Stimulated activated CD8-positive, alpha-beta memory T cell treated with anti-CD3 and anti-CD28 coated beads, Interleukin-15, amount 100 ng/mL, for 48 hours (primary cell): ENCODE results near the gene GPR18.

Experiments used
- DNase-seq, 2 donors: peaks; one replicate each; pipeline ENCODE4 v3.0.0-alpha.2; 2020; ENCODE audit warnings: low read depth in 2 of 2

Gene GPR18

GRCh38 chr13:99258210-99258860 is at the start of gene GPR18:
TSS of gene GPR18 (minus strand) at chr13:99258379. CDS start at chr13:99255872, 2,507 bp downstream.
- no peak for DNase-seq

DNA sequence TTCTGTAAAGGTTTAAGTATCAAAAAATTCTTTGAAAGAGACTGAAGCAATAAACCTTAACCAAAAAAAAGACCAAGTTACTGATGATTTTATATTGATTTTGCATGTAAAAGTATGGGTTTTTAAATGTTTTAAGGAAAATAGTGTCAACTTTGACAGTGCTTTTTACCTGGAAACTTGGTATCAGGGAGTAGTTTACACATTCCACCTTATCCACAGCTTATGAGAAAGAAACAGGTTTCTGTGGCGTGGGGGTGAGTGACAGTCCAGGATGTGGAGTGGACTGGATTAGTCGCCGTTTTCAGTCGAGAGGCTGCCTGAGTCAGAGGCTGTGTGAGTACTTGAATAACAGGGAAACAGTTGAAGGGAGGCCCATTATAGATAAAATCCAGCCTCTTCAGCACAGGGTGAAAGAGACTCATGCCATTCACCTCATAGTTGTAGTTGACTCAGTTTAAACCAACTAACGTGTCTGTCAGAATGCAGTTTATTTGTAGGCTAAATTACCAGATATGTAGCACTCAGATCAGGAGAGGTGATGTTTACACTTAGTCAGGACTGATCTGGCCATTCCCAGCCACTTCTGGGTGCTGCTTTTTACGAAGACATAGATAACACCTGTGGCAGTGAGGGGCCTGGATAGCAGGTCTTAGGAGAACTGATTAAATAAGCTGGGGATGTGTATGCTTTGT is 49.6 kb upstream of the GPR18 start:
- DNase-seq: peak; percentile 66 to 79

DNA sequence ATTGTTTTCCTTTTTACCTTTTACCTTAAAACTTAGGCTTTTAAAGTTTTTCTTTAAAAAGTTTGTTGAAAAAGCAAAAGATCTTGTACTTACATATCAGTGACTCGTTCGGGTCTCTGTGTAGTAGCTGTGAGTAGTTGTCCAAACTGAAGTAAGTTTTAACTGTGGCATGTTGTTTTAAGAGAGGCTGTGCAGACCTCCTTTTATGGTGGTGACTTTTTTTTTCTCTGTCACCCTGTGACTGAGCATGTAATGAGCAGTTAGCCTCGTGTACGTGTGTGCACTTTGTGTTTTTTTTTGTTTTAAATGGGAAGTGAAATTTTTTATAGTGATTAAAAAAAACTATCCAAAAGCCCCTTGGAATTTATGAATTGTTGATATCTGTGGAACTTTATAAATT is 49.1 kb upstream of the GPR18 start, which contains the start of gene GPR183:
TSS of gene GPR183 (minus strand) at position 153 of the 400 bp plus-strand sequence. CDS start 11,254 bp downstream, outside the sequence.
- no peak for DNase-seq

GRCh38 chr13:99305566-99305965 is 47.4 kb upstream of the GPR18 start:
- DNase-seq: no peak

DNA sequence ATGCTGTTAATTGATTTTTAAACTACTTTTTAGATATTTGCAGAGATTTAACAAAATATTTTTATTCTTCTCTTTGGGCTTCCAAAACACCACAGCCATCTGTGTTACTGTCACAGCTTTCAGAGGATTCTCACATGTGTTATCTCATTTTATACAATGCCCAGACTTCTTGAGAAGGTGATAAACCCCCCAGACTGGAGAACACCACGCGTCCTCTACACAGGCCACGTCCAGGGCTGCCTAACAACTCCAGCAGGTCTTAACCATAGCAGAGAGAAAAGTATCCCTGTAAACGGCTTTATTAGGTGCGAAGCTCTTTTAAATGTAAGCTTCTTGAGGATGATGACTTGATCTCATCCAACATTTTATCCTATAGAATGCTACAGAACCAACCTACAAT is 47.0 kb upstream of the GPR18 start:
- DNase-seq: no peak

DNA sequence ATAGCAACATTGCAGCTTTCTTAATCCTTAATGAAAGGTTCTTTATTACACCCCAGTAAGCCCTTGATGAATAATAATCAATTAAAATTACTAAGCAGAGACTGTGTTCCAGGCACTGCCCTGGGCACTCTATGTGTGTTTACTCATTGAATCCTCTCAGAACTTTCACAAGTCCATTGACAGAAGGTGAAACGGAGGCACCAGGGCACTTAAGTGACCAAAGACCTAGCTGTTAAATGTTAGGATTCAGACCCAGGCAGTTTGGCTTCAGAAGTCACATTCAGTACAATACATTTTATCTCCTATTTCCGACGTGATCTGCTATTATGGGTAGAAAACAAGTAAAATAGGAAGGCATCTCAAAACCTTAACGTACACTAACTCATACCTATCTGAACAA is 46.4 kb upstream of the GPR18 start:
- DNase-seq: no peak

- peak in 1 of 2 donors; percentile 41 for DNase-seq
Measured at GRCh38 chr13:99303863-99304521, 45.8 kb upstream of the GPR18 start.

DNA sequence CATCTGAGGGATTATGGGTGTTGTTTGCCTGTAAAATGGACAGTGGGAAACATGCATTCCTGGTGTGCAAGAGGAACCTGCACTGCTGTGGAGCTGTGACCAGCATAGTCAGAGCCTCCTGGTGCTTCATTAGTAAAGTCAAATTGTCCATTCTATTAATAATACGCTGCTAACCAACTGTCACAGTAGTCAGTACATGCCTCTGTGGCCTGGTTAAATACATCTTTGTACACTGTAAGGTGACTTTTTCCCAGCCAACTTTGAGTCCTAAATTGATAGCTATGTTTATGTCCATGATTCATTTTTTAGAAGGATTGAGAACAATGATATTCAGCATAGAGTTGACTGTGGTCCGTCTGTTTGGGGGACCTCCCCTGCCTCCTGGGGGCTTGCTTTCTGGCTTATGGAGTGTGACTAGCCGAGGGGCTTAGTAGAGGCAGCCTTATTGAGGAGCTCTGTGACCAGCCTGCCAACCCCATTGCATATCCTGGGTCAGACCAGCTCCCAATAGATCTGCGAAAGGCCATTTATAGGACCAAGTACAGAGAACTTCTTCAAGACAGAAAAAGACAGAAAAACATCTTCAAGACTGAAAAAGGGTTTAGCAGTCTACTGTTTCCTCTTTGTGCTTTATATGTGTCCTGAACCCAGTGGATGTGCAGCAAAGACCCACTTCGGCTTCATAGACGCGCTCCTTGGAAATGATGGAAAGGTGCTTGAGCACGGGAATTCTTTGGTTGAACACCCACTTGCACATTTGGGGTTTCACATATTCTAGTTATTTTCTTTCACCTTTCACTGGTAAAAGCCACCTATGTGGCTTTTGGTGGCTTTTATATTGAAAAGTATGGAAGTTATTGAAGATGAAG is 44.7 kb upstream of the GPR18 start:
- no peak for DNase-seq

DNA sequence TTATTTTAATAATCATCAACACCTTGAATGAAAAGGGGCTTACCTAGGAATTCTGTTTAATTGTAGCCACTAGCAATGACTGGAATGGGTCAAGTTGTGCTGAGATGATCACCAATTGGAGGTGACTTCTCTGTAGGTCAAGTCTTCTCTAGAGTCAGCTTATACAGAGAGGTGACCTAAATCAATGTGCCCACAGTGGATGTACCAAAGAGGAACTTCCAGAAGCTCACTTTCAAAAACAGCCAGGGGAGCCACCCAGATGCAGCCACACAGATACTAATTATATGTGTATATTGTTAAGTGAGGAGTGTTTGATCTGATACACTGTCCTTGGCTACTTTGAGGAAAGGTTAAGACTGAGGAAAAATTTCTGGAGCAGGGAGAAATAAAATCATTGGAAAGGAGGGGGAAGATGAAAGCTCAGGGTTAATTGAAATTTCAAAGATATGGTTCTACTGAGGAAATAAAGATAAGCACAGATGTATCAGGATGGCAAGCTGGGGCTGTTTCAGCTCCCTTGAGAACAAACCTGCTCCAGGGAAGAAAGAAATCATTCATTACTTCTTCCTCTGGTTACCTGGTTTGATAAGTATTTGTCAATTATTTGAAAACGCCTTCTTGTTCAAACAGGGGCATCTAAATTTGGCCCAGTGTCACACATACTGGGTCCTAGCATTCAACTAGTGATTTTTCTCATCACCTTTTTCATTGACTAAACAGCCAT is 43.9 kb upstream of the GPR18 start:
- DNase-seq: no peak

DNA sequence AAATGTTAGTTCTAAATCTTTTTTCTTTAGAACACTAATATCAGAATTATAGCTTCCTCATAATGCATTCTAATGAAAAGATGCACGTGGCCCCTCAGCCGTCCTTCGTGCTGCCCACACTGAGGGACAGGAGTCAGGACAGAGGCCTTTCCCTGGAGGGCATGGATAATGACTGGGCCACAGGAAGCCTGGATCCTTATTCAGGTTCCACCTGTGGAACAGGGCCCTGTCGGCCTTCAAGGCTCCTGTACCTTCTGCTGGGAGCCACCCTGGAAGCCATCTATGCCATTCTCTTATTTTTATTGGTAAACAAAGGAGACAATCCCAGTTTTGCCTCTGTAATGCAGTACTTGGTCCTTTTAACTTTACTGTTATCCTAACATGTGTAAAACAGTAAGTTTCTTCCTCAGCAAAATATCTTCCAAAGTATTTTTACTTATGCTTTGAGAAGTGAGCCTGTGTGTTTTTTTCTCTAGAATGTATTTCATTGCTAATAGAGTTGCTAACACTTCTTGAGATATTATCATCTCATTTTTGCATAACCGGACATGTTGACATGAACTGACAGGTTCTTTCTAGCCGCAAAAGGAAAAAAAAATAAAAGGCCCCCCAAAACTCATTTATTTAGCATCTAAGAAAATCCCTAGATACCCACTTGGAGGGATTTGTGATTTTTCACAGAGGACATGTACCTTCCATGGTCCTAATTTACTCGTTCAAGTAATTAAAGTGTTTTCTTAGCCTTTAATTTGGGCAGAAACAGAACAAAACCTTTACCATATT is 43.1 kb upstream of the GPR18 start:
- DNase-seq: no peak

GRCh38 chr13:99299920-99300341 is 41.8 kb upstream of the GPR18 start:
- no peak for DNase-seq

- DNase-seq: no peak
Measured at GRCh38 chr13:99299256-99299919, 41.2 kb upstream of the GPR18 start.

DNA sequence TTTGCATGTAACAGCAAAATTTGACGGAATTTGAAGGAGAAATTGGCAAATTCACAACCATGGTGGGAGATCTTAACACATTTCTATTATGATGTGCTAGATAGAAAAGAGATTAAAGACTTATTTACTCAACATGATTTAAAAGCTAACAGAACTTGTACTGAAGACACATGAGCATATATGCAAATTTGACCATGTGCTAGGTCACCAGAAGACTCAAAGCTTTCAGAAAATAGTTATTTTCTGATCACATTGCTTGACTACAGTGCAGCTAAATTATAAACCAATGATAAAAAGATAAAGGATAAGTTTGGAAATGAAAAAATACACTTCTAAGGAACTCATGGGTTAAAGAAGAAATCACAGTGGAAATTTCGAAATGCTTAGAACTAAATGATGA is 39.9 kb upstream of the GPR18 start:
- no peak for DNase-seq

- no peak for DNase-seq
Measured at GRCh38 chr13:99297331-99297730, 39.2 kb upstream of the GPR18 start.

DNA sequence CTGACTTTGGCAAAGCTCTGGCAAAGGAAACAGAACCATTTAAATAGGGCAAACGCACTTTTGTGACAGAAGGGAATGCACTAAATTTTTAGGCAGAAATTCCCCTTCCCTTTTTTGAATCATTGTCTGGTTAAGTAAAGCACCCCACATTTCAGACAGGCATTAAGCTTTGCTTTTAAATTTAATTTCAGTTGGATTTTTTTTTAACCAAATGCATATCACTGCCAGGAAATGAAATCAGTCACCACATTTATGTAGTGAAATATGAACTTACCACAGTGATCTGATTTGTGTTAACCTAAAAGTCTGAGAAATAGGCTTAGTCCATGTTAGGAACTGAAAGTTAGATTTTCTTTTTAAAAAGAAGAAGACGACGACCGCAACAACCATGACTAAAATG is 38.2 kb upstream of the GPR18 start:
- DNase-seq: no peak

GRCh38 chr13:99295488-99296252 is 37.5 kb upstream of the GPR18 start:
- DNase-seq: no peak

DNA sequence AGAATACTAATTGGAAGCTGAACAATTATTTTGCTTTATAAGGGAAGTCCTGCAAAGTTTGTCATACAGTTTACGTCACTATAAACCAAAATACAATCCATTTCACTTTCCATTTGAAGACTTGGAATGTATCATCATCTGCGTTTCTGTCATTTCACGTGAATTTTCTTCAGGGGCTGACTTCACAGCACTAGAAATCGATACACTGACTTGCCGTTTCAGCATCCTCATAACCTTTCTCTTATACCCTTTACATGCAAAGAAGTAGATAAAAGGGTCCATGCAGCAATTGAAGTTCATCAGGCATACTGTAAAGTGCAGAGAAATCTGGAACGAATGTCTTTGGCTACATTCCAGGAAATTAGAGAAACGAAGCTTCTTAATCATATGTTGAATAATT is 36.8 kb upstream of the GPR18 start:
- DNase-seq: no peak

DNA sequence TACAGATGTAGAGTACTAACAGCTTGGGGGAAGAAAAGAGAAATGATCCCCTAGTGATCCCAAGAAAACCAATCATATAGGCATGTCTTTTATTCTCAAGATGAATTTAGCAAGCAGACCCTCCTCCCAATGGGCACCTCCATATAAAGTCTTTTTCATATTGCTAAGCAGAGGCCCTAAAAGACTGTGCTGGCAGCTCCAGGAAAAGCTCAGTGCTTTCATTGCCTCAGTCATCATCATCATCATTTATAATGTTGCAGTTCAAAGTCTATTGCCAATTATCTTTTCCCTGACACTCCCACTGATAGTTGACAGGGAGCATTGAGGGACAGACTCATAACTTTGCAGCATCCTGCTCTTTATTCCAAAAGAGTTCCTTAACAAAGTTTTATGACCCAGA is 36.0 kb upstream of the GPR18 start:
- DNase-seq: no peak

- no peak for DNase-seq
Measured at GRCh38 chr13:99293178-99293577, 35.0 kb upstream of the GPR18 start.
